ENCODE data around the gene NUP107.

DNA sequence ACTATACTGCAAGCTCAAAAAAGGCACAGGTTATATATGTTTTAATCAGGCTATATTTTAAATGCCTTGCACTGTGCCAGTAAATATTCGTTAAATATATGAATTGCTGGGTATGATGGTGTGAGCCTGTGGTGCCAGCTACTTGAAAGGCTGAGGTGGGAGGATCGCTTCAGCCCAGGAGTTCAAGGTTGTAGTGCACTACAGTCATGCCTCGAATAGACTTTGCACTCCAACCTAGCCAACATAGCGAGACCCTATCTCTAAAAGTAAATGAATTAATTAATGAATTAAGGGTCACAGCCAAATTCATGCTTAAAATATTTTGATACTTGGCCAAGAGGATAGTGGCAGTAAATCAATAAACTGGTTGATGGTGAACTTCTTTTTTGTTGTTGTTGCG is 99.0 kb downstream of the NUP107 start:
- TF ChIP-seq, protein P1, sequence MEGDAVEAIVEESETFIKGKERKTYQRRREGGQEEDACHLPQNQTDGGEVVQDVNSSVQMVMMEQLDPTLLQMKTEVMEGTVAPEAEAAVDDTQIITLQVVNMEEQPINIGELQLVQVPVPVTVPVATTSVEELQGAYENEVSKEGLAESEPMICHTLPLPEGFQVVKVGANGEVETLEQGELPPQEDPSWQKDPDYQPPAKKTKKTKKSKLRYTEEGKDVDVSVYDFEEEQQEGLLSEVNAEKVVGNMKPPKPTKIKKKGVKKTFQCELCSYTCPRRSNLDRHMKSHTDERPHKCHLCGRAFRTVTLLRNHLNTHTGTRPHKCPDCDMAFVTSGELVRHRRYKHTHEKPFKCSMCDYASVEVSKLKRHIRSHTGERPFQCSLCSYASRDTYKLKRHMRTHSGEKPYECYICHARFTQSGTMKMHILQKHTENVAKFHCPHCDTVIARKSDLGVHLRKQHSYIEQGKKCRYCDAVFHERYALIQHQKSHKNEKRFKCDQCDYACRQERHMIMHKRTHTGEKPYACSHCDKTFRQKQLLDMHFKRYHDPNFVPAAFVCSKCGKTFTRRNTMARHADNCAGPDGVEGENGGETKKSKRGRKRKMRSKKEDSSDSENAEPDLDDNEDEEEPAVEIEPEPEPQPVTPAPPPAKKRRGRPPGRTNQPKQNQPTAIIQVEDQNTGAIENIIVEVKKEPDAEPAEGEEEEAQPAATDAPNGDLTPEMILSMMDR (IDR thresholded peaks at IDR 0.05), result no peak
- TF ChIP-seq JUNB (IDR thresholded peaks at IDR 0.05), result no peak
- TF ChIP-seq, protein P2, sequence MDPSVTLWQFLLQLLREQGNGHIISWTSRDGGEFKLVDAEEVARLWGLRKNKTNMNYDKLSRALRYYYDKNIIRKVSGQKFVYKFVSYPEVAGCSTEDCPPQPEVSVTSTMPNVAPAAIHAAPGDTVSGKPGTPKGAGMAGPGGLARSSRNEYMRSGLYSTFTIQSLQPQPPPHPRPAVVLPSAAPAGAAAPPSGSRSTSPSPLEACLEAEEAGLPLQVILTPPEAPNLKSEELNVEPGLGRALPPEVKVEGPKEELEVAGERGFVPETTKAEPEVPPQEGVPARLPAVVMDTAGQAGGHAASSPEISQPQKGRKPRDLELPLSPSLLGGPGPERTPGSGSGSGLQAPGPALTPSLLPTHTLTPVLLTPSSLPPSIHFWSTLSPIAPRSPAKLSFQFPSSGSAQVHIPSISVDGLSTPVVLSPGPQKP (IDR thresholded peaks at IDR 0.05; ENCODE audit: low read depth, low read length), result no peak
